ENCODE results near the gene RPE.

DNA sequence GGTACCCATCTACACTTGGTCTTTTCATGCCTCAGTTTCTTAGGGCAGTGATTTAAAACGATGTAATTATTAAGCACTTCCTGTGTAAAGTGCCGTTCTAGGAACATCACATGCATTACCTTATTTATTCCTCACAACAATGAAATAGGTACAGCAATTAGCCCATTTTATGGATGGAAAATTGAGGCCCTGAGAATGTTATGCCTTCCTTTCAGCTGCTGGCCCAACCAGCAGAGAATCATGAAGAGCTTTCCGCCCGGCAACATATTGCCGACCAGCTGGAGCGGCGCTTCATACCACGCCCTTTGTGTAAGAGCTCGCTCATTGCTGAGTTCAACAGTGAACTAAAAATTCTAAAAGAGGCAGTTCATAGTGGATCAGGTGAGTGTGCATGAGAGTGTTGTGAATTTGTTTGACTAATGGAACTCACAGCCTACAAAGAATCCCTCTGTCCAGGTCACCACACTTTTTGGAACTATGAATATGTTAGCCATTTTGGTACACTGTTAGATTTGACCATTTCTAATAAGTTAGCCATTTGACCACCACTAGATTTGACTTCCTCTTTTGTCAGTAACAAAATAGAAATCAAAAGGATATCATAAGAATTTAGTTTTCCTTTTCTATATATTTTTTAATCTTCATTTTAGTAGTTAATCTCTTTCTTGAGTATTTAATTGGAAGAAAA is 25.6 kb upstream of the RPE start:
- TF ChIP-seq, protein P1, sequence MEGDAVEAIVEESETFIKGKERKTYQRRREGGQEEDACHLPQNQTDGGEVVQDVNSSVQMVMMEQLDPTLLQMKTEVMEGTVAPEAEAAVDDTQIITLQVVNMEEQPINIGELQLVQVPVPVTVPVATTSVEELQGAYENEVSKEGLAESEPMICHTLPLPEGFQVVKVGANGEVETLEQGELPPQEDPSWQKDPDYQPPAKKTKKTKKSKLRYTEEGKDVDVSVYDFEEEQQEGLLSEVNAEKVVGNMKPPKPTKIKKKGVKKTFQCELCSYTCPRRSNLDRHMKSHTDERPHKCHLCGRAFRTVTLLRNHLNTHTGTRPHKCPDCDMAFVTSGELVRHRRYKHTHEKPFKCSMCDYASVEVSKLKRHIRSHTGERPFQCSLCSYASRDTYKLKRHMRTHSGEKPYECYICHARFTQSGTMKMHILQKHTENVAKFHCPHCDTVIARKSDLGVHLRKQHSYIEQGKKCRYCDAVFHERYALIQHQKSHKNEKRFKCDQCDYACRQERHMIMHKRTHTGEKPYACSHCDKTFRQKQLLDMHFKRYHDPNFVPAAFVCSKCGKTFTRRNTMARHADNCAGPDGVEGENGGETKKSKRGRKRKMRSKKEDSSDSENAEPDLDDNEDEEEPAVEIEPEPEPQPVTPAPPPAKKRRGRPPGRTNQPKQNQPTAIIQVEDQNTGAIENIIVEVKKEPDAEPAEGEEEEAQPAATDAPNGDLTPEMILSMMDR (IDR thresholded peaks at IDR 0.05; ENCODE audit: poor library complexity, severe bottlenecking) = no peak
- TF ChIP-seq POLR2AphosphoS5 (IDR thresholded peaks at IDR 0.05) (no peak), TAF1 (IDR thresholded peaks at IDR 0.05; ENCODE audit: low read depth) (no peak)
